OCI-M2 (cell line): Measurements from ENCODE around the gene NUP188.

Experiments
- DNase-seq: peaks from one replicate; lab custom pipeline; 2025; ENCODE audit not compliant: unreplicated experiment; lab: John Stamatoyannopoulos, UW

The NUP188 gene

GRCh38 chr9:129007035-129007765 lies 59.7 kb downstream of the NUP188 start:
- no peak for DNase-seq

GRCh38 chr9:129007766-129008468 lies 60.4 kb downstream of the NUP188 start:
- no peak for DNase-seq

GRCh38 chr9:129008469-129008965 lies 61.0 kb downstream of the NUP188 start:
- DNase-seq: no peak

- no peak for DNase-seq
Observed at GRCh38 chr9:129008986-129009583, 61.6 kb downstream of the NUP188 start.

- no peak for DNase-seq
Observed at GRCh38 chr9:129009584-129010141, 62.2 kb downstream of the NUP188 start.

GRCh38 chr9:129010267-129010975 lies 62.9 kb downstream of the NUP188 start:
- DNase-seq: no peak

GRCh38 chr9:129011170-129011569 lies 63.7 kb downstream of the NUP188 start:
- DNase-seq: no peak

- DNase-seq: no peak
Observed at GRCh38 chr9:129011761-129012181, 64.3 kb downstream of the NUP188 start.

- no peak for DNase-seq
Observed at GRCh38 chr9:129012343-129012742, 64.8 kb downstream of the NUP188 start.

- no peak for DNase-seq
Observed at GRCh38 chr9:129012893-129013448, 65.5 kb downstream of the NUP188 start.

GRCh38 chr9:129013674-129014073 lies 66.2 kb downstream of the NUP188 start:
- DNase-seq: no peak

GRCh38 chr9:129014124-129014523 lies 66.6 kb downstream of the NUP188 start:
- DNase-seq: no peak

- no peak for DNase-seq
Observed at GRCh38 chr9:129014608-129015007, 67.1 kb downstream of the NUP188 start.

- DNase-seq: no peak
Observed at GRCh38 chr9:129021091-129021490, 73.6 kb downstream of the NUP188 start.

- no peak for DNase-seq
Observed at GRCh38 chr9:129022037-129022436, 74.5 kb downstream of the NUP188 start.

- DNase-seq: no peak
Observed at GRCh38 chr9:129023036-129023907, 75.8 kb downstream of the NUP188 start.

- DNase-seq: no peak
Observed at GRCh38 chr9:129023908-129024233, 76.4 kb downstream of the NUP188 start.

- no peak for DNase-seq
Observed at GRCh38 chr9:129026442-129027223, 79.1 kb downstream of the NUP188 start.

- DNase-seq: no peak
Observed at GRCh38 chr9:129027224-129027684, 79.8 kb downstream of the NUP188 start.
